Stimulated activated CD8-positive, alpha-beta memory T cell treated with anti-CD3 and anti-CD28 coated beads, Interleukin-7, amount 100 ng/mL, for 1 hour (primary cell): ENCODE measurements around the gene UHMK1.

Source experiments
- DNase-seq, 2 donors: peaks; one replicate each; pipeline ENCODE4 v3.0.0-alpha.2; 2020; ENCODE audit warnings: low read depth in 2 of 2

Gene UHMK1

GRCh38 chr1:162530307-162530987 is 32.8 kb downstream of the UHMK1 start:
- DNase-seq: no peak

DNA sequence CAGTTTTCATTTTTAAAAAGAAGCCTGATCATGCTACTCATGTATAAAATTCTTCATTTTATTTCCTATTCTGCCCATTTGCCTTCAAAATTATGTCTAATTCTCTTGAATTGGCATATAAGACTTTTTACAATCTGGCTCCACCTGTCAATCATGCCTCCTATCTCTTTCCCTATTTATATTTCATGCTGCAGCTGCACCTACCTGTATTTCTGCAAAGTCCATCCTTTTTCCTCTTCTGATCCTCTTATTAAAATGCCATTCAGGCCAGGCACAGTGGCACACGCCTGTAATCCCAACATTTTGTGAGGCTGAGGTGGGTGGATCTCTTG is 33.3 kb downstream of the UHMK1 start:
- DNase-seq: no peak

- no peak for DNase-seq
These were observed 37.9 kb downstream of the UHMK1 start for GRCh38 chr1:162535501-162535900.

- DNase-seq: no peak
These were observed 38.9 kb downstream of the UHMK1 start for GRCh38 chr1:162536511-162536910.

DNA sequence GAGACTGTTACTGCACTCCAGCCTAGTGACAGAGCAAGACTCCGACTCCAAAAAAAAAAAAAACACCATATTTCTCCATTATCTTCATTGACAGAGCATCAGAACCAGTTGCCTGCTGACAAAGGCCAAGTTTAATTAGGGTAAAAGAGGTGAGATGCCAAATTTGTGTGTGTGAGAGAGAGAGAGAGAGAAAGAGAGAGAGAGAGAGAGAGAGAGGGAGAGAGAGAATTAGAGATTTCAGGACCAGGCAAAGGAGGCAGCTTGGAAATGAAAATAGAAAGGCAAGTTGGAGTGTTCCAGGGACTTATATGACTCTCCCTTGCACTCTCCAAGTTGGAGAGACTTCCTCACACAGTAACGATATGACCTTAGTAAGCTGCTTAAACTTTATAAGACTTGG is 39.6 kb downstream of the UHMK1 start:
- DNase-seq: no peak

- no peak for DNase-seq
These were observed 41.3 kb downstream of the UHMK1 start for GRCh38 chr1:162538815-162539431.

GRCh38 chr1:162541619-162542141 is 44.1 kb downstream of the UHMK1 start:
- DNase-seq: no peak

GRCh38 chr1:162543228-162543627 is 45.6 kb downstream of the UHMK1 start:
- DNase-seq: no peak

DNA sequence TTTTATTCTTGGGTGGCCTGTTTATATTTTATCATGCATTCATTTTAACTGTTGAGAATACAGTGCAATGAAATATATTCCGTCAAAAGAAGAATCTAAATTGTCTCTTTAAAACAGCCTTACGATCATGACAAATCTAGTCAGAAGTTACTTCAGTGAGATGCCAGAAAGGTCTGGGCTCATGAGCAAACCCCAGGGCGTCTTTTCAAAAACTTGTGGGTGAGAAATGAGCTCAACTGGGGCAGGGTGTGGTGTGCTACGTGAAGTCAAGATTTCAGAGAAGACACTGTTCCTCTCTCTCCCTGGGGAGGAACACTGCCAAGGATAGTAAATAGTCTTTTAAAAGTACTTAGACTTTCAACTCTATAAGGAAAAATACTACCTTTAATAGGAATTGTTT is 50.6 kb downstream of the UHMK1 start:
- no peak for DNase-seq

DNA sequence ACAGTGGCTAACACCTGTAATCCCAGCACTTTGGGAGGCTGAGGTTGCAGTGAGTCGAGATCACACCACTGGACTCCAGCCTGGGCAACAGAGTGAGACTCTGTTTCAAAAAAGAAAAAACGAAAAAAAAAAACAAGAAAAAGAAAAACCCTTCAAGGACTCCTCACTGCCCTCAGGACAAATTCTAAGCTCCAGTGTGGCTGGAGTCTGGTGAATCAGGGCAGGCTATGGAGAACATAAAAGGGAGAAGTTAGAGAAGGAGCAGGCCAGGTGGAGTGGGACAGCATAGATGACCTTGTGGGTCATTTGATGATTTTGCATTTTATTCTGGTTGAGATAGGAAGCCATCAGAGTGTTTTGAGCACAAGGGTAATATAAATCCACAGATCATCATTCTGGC is 51.4 kb downstream of the UHMK1 start:
- no peak for DNase-seq

DNA sequence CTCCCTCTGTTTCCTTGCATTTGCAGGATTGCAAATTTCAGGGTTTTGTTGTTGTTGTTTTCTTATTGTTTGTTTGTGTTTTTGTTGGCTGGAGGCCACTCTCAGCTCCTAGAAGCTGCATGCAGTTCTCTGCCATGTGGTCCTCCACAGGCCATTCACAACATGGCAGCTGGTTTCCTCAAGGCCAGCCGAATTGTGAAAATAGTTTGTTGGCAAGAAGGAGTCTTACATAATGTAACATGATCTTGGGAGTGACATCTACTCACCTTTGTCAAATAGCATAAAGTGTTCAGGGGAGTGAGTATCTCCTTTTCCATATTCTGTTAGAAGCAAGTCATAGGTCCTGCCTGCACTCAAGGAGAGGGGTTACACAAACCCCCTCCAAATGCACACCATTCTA is 53.3 kb downstream of the UHMK1 start:
- DNase-seq: no peak

- no peak for DNase-seq
These were observed 54.5 kb downstream of the UHMK1 start for GRCh38 chr1:162551969-162552683.

- no peak for DNase-seq
These were observed 55.1 kb downstream of the UHMK1 start for GRCh38 chr1:162552684-162553252.

DNA sequence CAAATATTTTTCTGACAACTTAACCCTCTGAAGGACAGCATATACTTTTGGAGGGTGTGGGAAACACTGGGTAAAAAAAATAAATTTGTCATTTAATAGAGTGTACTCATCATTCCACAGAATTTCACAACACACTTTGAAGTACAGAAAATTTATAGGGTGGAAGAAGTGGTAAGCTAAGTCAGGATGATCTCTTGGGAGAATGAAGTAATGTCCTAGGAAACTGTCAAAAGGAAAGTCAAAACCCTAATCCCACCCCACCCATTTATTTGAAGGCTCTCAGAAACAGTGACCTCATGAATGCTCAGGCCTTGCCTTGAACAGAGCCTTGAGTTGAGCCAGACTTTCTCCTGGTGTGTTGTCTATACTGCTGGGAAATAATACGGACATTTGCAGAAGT is 56.6 kb downstream of the UHMK1 start:
- no peak for DNase-seq

DNA sequence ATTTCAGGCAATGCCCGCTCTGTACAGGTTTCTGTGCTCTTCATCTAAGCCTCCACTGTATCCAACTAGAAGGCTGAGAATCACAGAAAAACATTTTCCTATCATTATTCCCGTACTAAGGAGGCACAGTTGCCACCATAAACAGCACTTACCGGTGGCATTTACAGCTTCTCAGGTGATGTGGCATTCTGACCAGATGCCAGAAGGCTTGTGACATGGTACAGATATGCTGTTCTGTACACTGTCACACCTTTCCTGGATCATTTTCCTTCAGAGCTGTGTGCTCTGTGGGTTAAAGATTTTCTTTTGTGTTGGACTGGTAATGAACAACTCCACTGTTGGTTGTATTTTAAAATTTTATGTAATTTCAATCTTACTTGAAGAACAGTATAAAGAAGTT is 59.9 kb downstream of the UHMK1 start:
- DNase-seq: no peak

DNA sequence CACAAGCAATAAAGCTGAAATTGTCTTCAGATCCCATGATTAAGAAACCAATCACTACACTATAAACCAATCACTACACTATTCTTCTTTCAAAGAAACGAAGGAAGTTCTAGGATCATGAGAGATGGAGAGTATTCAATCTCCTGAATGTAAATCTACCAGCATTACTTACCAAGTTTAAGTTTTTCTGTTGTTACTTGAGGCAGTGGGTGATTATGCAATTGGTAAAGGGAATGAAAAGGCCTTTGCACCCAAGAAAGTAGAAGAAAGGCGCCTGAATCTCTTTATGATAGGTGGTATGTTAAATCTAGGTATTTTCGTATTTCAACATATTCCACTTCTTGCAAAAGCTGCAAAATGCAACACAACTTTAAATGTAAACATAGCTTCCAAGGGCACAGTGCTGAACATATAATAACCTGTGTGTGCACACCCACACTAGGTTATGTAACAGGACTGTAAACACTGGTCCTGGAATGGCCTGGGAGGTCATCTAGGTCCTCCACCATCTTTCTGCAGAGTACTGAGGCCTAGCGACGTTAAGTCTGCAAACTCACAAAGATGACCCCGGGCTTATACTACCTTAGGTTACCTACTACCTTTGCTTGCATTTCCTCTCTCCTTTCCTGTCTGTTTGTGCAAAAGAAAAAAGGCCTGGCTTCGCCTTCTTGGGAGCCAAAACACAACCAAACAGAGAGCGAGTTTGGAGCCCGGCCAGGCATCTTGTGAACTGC is 62.9 kb downstream of the UHMK1 start:
- no peak for DNase-seq

DNA sequence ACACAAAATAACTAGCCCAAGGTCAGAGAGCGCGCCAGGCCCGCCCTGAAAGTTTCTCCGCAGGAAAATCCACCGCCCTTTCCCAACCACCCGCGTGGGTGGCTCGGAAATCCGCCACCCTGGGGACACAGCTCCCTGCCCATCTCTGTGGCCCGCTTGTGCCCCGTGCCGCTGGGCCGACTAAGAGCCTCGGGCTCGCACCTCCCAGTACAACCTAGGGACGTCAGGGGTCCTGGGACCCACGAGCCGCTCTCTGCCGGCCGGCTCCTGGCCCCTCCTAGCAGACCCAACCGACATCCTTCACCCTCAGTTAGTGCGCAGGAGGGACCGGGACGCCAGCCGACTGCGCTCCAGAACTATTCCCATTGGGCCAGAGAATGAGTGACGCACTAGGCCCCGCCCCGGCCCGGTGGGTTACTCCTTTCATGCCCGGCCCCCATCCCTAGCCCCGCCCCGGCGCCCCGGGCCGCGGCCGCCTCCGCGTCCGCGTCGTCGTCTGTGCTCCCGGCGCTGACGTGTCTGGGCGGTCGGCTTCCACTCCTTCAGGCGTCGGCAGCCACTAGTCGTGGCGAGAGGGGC is 63.5 kb downstream of the UHMK1 start:
- DNase-seq: peak; percentile 95 to 96

GRCh38 chr1:162561616-162562469 is 64.2 kb downstream of the UHMK1 start, which contains the start of gene UAP1:
Gene UAP1 (plus strand): TSS chr1:162561722. CDS start chr1:162566069, 4,347 bp downstream.
- no peak for DNase-seq

- no peak for DNase-seq
These were observed 64.8 kb downstream of the UHMK1 start for GRCh38 chr1:162562470-162562828.

GRCh38 chr1:162564762-162565218 is 67.2 kb downstream of the UHMK1 start:
- DNase-seq: no peak

DNA sequence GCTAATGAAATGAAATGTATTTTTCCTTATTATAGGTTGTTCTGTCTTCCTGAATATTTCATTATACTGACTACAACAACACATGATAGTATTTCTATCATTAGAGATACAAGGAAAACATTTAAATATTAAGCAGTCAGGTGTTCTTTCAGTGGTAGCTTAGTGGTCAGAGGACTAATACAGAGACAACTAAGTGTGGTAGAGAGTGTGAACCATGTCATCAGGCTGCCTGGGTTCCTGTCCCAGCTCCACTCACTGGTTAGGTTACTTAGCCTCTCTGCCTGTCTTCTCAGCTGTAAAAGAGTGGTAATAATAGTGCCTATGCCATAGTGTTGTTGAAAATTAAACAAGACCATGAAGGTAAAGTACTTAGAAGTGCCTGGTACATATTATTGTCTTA is 67.8 kb downstream of the UHMK1 start:
- DNase-seq: no peak
